Measurements from ENCODE around the gene EHBP1L1. TPM values are rescaled to one million over a fixed set of nuclear protein-coding genes. Genes with fewer than 3 reads are reported as not detected.

Gene EHBP1L1
- total RNA-seq, 1 donor from 2014 or later, result 78.6 TPM

DNA sequence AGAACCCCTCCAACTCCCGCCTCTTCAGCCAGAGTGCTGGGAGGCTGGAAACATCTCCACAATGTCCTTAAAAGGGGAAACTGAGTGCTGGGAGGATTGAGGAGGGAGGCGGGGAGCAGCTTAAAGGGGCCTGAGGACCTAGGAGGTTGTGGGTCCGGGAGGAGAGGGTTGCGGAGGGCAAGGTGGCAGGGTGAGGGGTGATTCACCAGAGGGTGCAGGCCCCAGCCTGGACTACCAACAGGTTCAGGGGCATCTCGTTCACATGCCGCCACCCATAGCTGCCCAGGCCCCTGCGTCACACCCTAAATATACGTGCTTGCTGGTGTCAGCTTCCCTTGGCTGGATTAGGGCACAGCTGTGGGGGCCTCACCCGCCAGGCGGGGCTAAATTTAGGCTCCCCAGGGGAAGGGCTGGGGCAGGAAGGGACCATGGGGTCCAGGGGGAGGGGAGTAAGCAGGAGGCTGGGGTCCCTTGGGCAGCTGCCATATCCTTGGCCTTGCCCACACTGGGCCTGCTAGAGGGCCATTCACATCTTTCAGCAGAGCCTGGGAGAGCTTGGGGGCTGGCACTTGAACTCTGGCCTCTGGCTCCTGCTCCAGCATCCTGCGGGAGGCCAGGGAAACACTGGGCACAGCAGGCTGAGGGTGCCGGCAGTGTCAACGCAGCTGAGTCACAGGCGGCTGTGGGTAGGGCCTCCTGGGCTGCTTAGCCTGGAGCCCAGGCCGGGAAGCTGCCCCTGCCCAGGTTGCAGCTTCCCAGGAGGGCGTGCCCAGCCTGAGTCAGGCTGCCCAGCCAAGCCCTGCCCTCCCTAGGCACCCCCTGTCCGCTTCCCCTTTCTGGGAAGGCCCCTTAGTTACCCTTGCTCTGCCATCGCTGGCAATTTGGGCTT lies 1.3 kb downstream of the EHBP1L1 start:
- DNase-seq (ENCODE audit: low spot score), result peak; percentile 96

GRCh38 chr11:65577756-65578109 lies 1.9 kb downstream of the EHBP1L1 start:
- DNase-seq (ENCODE audit: low spot score), result no peak

- no peak for DNase-seq (ENCODE audit: low spot score)
Observed at GRCh38 chr11:65578134-65578533, 2.3 kb downstream of the EHBP1L1 start.

GRCh38 chr11:65578667-65579066 lies 2.8 kb downstream of the EHBP1L1 start:
- DNase-seq (ENCODE audit: low spot score), result no peak

DNA sequence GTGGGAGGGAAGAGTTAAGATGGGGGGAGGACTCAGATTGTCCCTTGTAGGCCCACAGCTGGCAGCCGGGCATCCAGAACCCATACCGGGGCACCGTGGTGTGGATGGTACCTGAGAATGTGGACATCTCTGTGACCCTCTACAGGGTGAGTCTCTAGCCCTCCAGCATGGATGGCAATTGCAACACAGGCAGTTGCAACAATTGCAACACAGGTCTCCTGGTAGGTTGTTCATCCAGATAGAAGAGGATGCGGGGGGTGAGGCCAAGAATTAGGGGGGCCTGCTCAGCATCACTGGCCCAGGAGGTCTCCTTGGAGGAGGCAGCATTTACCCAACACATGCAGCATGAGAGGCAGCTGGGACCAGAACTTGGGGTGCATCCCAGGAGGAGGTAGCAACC lies 3.4 kb downstream of the EHBP1L1 start:
- no peak for DNase-seq (ENCODE audit: low spot score)

GRCh38 chr11:65580031-65580692 lies 4.3 kb downstream of the EHBP1L1 start:
- no peak for DNase-seq (ENCODE audit: low spot score)

DNA sequence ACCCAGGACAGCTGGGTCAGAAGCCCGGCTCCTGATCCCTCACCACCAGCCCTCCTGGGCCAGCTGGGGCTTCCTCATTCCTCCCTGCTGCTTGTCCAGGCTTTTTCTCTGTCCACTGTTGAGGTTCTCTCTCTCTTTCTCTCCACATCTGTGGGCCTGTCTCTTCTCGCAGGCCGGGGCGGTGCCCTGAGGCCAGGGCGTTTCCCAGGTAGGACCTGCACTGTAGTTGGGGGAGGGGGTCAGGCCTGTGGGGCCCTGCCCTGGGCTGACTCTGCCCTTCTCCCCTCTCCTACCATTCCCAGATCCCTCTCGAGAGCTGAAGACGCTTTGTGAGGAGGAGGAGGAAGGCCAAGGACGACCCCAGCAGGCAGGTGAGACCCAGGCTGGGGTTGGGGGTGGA lies 4.9 kb downstream of the EHBP1L1 start:
- no peak for DNase-seq (ENCODE audit: low spot score)

DNA sequence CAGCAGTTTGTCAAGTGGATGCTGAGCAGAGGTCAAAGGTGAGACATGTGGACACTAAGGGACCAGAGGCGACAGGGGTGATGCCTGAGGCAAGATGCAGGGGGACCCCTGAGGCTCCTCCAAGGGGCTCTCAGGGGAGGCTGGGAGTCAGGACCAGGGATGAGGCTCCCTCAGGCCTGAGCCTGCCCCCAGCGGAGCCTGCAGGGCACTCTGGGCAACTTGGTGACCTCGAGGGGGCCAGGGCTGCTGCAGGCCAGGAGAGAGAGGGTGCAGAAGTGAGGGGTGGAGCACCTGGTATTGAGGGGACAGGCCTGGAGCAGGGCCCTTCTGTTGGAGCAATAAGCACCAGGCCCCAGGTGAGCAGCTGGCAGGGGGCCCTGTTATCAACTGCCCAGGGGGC lies 6.1 kb downstream of the EHBP1L1 start:
- DNase-seq (ENCODE audit: low spot score), result no peak

DNA sequence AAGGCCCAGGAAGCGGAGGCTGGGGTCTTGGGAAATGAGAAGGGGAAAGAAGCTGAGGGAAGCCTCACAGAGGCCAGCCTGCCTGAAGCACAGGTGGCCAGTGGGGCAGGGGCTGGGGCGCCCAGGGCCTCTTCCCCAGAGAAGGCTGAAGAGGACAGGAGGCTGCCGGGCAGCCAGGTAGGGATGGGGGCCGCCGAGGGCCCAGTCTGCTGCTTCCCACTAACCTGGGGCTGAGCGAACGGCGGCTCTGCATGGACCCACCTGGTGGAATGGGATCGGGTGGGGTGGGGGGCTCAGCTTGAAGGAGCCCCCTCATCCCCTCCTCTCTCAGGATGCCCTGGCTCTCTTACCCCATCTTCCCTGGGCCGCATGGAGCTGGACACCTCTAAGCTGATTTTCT lies 7.7 kb downstream of the EHBP1L1 start:
- DNase-seq (ENCODE audit: low spot score), result no peak

DNA sequence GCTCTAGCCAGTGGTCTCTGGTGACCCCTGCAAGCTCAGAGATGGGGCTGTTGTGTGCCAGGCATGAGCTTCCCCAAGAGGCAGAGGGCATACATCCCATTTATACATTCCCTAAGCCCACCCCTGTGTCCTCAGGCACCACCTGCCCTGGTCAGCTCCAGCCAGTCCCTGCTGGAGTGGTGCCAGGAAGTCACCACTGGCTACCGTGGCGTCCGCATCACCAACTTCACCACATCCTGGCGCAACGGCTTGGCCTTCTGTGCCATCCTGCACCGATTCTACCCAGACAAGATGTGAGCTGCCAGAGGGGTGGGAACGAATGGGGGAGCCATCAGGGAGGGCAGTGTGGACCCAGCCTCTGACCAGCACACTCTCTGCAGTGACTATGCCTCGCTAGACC lies 8.3 kb downstream of the EHBP1L1 start:
- no peak for DNase-seq (ENCODE audit: low spot score)

DNA sequence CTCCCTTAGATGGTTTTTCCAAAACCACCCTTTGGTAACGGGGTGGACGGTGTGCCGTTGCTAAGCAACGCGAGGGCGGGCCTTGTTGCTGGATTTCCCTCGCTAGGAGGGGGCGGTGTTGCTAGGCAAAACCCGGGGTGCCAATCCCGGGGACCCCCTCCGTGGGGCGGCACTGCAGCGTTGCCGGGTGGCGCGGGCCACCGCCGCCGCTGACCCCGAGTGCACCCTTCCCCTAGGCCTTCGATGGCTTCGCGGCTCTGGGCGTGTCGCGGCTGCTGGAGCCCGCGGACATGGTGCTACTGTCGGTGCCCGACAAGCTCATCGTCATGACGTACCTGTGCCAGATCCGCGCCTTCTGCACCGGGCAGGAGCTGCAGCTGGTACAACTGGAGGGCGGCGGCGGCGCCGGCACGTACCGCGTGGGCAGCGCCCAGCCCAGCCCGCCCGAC lies 8.9 kb downstream of the EHBP1L1 start:
- no peak for DNase-seq (ENCODE audit: low spot score)

DNA sequence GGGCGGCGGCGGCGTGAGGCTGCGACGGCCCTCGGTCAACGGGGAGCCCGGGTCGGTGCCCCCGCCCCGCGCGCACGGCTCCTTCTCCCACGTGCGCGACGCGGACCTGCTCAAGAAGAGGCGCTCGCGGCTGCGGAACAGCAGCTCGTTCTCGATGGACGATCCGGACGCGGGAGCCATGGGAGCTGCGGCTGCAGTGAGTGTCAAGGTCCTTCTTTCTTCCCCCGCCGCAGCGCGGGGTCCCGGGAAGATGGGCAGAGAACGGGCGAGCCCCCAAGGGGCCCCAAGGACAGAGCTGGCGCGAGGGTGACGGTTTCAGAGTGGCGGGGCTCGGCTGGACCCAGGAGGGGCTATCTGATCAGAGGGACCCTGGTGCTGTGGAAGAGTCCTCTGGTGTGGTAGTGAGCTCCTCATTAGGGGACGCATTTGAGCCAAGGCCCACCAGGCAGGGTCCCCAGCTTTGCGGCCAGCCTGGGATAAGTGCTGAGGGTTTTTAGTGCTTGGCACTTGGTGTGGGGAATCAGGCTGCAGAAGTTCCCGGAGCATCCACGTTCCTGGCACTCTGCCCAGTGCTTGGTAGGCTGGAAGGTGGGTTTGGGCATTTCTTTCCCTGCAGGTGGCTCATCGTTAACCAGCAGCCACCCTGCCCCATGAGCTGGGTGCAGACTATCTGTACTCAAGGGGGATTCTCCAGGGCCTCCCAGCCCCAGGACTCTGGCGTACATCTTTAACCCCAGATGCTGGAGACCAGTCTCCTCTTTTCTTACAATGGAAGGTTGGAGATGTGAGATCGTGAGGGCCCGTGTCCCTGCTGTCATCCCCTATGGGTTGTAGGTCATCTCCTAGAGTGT lies 9.8 kb downstream of the EHBP1L1 start:
- no peak for DNase-seq (ENCODE audit: low spot score)

DNA sequence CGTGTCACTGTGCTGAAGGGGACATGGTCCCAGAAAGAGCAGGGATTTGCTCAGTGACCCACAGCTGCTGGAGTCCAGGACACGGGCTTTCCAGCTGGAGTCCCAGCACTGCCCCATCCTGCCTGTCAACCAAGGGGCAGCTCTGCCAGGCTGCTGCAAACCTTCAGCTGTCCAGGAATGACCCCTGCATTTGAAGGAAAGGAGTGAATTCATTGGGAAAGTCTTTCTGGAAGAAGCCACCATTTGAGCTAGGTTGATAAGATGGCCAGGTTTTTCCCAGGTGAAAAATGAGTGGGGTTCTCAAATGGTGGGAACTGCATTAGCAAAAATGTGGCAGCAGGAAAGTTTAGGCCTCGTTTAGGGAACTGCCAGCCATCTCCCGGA lies 10.4 kb downstream of the EHBP1L1 start:
- DNase-seq (ENCODE audit: low spot score), result no peak

DNA sequence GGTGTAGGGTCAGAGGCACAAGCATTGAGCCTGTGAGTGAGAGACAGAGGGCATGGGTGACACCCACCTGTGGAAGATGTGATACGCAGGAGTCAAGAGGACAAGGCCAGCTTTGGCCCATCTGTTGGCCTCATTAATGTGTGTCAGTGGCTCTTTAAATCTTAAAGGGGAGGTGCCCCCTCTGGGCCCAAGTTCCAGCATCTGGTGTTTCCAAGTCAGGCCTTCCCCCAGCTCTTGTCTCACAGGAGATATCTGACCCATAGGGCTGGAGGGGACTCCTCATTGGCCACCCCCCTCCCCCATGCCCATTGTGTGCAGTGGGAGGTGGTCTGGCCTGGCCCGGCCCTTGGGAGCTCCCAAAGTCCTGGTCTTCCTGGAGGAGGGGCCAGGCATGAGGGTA lies 10.8 kb downstream of the EHBP1L1 start:
- no peak for DNase-seq (ENCODE audit: low spot score)

DNA sequence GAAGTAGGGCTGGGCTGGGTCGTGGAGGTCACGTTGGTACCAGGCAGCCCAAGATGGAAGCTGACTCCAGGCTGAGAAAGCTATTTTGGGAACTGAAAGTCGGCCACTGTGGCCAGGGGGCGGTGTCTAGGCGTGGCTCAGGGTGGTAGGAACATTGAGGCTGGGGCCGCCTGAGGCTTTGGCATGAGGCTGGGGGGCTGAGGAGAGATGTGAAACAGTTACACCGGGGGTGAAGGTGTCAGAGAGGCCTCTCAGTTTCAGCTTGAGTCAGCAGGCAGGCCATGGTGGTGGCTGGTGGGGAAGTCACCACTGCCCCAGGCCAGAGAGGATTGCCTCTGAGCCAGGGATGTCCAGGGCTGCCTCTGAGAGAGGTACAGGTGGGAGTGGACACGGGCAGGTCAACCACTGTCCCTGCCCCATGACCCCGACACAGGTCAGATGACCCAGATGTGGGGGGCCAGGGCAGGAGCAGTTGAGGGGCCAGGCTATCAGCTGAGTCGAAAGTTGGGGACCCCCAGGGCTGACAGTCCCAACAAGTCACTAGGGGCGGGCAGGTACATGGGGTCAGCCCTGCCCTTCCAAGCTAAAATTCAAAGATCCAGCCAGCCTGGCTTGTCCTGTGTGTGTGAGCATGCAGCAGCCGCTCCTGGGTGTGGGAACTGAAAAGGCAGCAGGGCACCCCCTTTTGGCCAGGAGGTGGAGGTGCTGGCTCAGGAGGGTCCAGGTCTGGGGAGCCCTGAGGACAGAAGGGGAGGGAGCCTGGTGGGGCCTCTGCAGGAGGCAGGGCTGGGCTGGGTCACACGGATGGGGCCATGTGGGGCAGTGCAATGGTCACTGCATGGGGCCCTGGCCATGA lies 12.6 kb downstream of the EHBP1L1 start:
- DNase-seq (ENCODE audit: low spot score), result no peak

DNA sequence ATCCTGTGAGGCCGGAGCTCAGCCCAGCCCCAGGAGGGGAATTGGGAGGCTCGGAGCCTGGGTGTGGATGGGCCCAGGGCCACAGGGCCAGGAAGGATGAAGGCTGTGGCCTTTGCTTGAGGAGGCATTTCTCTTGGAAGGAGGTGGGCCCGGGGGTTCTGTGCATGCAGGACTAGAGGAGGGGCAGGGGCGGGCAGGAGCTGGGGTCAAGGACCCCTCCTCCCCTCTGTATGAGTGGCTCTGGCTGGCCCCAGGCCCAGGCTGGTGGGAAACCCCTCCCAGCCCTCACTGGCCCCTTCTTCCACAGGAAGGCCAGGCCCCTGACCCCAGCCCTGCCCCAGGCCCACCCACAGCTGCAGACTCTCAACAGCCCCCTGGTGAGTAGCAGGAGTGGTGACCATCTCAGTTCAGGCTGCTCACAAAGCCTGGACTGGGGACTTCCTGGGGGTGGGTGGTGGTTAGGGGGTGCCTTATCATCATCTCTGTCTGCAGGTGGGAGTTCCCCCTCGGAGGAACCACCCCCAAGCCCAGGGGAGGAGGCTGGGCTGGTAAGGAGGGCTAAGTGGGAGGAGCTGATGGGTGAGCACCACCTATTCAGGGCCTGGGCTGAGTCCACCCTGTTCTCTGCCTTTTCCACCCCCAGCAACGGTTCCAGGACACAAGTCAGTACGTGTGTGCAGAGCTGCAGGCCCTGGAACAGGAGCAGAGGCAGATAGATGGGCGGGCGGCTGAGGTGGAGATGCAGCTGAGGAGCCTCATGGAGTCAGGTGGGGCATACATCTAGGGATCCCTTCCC lies 13.8 kb downstream of the EHBP1L1 start:
- no peak for DNase-seq (ENCODE audit: low spot score)

GRCh38 chr11:65590240-65590738 lies 14.4 kb downstream of the EHBP1L1 start:
- DNase-seq (ENCODE audit: low spot score), result no peak

DNA sequence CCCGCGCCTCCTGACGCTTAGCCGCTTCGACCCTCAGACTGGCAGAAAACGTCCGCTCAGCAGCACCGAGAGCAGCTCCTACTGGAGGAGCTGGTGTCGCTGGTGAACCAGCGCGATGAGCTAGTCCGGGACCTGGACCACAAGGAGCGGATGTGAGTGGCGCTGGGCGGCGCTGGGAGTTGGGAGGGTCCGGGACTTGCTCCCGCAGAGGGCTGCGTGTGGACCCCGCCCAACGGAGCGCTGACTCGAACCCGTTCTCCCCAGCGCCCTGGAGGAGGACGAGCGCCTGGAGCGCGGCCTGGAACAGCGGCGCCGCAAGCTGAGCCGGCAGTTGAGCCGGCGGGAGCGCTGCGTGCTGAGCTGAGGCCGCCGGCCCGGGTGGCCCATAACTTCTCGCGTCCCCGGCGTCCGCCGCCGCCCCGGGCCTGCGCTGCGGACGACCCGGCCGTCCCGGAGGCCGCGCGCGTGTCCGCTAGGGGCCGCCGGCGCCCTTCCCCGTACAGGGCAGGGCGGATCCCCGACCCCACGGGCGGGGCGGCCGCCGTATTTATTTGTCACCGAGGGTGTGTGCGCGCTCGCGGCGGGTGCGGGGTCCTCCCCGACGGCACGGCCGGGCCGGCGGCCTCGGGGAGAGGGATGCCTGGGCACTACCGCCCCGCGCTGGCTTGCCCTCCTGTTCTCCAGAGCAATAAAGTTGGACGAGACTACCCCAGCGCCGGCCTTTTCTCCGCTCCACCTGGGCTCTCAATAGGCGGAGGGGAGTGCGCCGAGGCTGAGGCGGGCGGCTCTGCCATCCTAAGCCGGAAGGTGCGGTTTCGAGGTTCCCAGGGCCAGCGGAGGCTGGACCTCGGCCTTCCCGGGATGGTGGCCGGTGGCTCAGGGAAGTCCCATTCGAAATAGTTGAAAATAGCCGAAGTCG lies 16.3 kb downstream of the EHBP1L1 start:
- DNase-seq (ENCODE audit: low spot score), result no peak
